ENCODE results near the gene ADGRB3. TPM values are rescaled to one million over a fixed set of nuclear protein-coding genes. Genes with fewer than 3 reads are reported as not detected.

The ADGRB3 gene
- total and polyA plus RNA-seq, 2 donors from 2014 or later = 0.26 to 2.2 TPM

DNA sequence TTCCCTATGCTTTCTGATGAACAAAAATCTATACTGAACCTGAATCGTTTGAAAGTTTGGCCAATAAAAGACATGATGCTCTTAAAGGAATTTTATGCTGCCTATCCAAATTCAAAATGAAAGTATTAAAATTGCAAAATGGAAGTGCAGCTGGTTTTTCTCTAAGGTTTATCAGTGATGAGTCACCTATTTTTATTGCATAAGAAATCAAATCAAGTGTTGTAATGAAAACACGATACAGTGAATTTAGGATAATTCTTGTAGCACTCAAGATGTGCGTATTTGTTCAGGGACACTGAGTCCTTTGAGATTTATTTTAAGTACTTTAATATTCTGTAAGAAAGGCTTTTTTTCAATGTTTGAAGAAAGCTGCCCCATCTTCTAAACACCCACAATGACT, 409.5 kb downstream of the ADGRB3 start:
- no peaks in the 10 kb centered on the region for H3K36me3 ChIP-seq (ENCODE audit: control insufficient read depth in 2 of 3, insufficient read depth in 3 of 3, low read length in 3 of 3)
- DNase-seq = no peak
- intact Hi-C loops (cut with DNase I) = no loop called here
- H3K27me3 ChIP-seq (ENCODE audit: control insufficient read depth, insufficient read depth, low read length) = no peaks in the 10 kb centered on the region
- no peak overlapping the region for H3K4me3 ChIP-seq (ENCODE audit: low read length in 3 of 3)
- H3K9ac ChIP-seq (ENCODE audit: low read length in 3 of 3) = no peak overlapping the region
- no peaks in the 10 kb centered on the region for H3K4me1 ChIP-seq (ENCODE audit: control insufficient read depth in 2 of 3, insufficient read depth in 2 of 3, low read depth in 1 of 3, low read length in 3 of 3)
- H3K9me3 ChIP-seq (ENCODE audit: control insufficient read depth in 2 of 3, insufficient read depth in 1 of 3, low read length in 3 of 3) = no peaks in the 10 kb centered on the region
- TF ChIP-seq, protein P1, sequence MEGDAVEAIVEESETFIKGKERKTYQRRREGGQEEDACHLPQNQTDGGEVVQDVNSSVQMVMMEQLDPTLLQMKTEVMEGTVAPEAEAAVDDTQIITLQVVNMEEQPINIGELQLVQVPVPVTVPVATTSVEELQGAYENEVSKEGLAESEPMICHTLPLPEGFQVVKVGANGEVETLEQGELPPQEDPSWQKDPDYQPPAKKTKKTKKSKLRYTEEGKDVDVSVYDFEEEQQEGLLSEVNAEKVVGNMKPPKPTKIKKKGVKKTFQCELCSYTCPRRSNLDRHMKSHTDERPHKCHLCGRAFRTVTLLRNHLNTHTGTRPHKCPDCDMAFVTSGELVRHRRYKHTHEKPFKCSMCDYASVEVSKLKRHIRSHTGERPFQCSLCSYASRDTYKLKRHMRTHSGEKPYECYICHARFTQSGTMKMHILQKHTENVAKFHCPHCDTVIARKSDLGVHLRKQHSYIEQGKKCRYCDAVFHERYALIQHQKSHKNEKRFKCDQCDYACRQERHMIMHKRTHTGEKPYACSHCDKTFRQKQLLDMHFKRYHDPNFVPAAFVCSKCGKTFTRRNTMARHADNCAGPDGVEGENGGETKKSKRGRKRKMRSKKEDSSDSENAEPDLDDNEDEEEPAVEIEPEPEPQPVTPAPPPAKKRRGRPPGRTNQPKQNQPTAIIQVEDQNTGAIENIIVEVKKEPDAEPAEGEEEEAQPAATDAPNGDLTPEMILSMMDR (IDR thresholded peaks at IDR 0.05; ENCODE audit: borderline replicate concordance, extremely low read depth, insufficient read depth) = no peak
- no peak overlapping the region for H3K27ac ChIP-seq (ENCODE audit: low read depth in 2 of 2, low read length in 2 of 2)
- FAIRE-seq = no peak

DNA sequence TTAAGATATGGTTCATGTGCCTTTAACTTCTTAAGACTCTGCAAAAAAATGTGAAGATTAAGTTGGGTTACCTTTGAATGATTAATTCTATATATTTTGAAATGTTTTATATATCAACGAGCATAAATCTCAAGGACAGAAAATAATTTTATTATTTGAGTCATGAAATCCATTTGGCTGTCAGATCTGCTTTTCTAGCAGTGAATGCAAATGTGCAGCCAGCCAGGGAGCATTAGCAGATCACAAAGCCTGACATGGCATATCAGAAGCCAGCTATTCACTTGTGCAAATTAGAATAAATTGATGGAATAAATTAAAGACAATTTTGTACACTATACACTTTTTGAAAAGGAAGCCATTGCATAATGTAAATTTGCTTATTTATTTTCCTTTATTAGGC, 424.3 kb downstream of the ADGRB3 start:
- Histone ChIP-seq H3K9me3 (ENCODE audit: control insufficient read depth in 2 of 3, insufficient read depth in 1 of 3, low read length in 3 of 3) (no peaks in the 10 kb centered on the region), H3K9ac (ENCODE audit: low read length in 3 of 3) (no peak overlapping the region), H3K4me3 (ENCODE audit: low read length in 3 of 3) (no peak overlapping the region), H3K4me1 (ENCODE audit: control insufficient read depth in 2 of 3, insufficient read depth in 2 of 3, low read depth in 1 of 3, low read length in 3 of 3) (no peaks in the 10 kb centered on the region), H3K36me3 (ENCODE audit: control insufficient read depth in 2 of 3, insufficient read depth in 3 of 3, low read length in 3 of 3) (no peaks in the 10 kb centered on the region), H3K27me3 (ENCODE audit: control insufficient read depth, insufficient read depth, low read length) (no peaks in the 10 kb centered on the region), H3K27ac (ENCODE audit: low read depth in 2 of 2, low read length in 2 of 2) (no peak overlapping the region)
- no peak for DNase-seq
- TF ChIP-seq, protein P1 (IDR thresholded peaks at IDR 0.05; ENCODE audit: borderline replicate concordance, extremely low read depth, insufficient read depth) = no peak
- no peak for FAIRE-seq
- intact Hi-C loops (cut with DNase I) = no loop called here

DNA sequence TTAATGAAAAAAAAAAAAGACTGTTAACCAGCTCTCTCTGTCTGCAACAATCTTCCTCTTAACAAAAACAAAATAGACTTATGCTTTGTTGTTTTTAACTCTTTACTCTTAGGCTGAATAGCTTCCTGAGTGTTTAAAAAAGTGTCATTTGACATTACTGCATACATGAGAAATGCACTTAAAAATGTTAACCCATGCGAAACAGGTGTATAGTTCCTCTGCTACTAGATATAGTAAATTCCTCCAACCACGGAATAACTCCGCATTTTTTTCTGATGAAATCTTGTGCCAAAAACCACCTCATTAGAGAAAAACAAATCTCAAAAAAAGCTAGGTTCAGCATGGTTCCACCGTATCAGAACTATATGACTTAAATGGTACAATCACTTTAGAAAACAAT, 426.0 kb downstream of the ADGRB3 start:
- DNase-seq (peak in 2 of 5 donors; percentile 5 to 21), FAIRE-seq (no peak)
- intact Hi-C loops (cut with DNase I) = no loop called here
- Histone ChIP-seq H3K27me3 (ENCODE audit: control insufficient read depth, insufficient read depth, low read length) (no peaks in the 10 kb centered on the region), H3K27ac (ENCODE audit: low read depth in 2 of 2, low read length in 2 of 2) (no peak overlapping the region), H3K4me1 (ENCODE audit: control insufficient read depth in 2 of 3, insufficient read depth in 2 of 3, low read depth in 1 of 3, low read length in 3 of 3) (no peaks in the 10 kb centered on the region), H3K36me3 (ENCODE audit: control insufficient read depth in 2 of 3, insufficient read depth in 3 of 3, low read length in 3 of 3) (no peaks in the 10 kb centered on the region), H3K9ac (ENCODE audit: low read length in 3 of 3) (no peak overlapping the region), H3K4me3 (ENCODE audit: low read length in 3 of 3) (no peak overlapping the region), H3K9me3 (ENCODE audit: control insufficient read depth in 2 of 3, insufficient read depth in 1 of 3, low read length in 3 of 3) (no peaks in the 10 kb centered on the region)
- TF ChIP-seq, protein P1 (IDR thresholded peaks at IDR 0.05; ENCODE audit: borderline replicate concordance, extremely low read depth, insufficient read depth) = no peak

DNA sequence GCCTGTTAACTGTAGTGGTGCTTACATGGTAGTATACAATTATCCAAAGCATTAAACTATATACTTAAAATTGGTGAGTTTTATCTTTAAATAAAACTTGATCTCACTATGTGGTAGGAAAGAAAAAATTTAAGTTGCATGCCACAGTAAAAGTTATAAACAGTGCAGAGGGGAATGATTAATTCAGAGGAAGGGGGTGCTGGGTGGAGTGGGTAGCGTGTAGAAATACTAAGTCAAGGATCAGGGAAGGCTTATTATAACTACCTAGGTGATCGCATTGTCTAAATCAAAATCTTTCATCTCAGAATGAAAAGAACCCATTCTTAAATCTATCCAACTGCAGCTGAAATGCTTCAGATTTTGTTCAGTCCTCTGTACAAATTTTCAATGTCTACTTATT, 428.3 kb downstream of the ADGRB3 start:
- H3K27ac ChIP-seq (ENCODE audit: low read depth in 2 of 2, low read length in 2 of 2) = no peak overlapping the region
- FAIRE-seq (no peak), DNase-seq (peak in 2 of 5 donors; percentile 7 to 9)
- H3K4me3 ChIP-seq (ENCODE audit: low read length in 3 of 3) = no peak overlapping the region
- TF ChIP-seq, protein P1 (IDR thresholded peaks at IDR 0.05; ENCODE audit: borderline replicate concordance, extremely low read depth, insufficient read depth) = no peak
- H3K4me1 ChIP-seq (ENCODE audit: control insufficient read depth in 2 of 3, insufficient read depth in 2 of 3, low read depth in 1 of 3, low read length in 3 of 3) = no peaks in the 10 kb centered on the region
- no peaks in the 10 kb centered on the region for H3K36me3 ChIP-seq (ENCODE audit: control insufficient read depth in 2 of 3, insufficient read depth in 3 of 3, low read length in 3 of 3)
- no peak overlapping the region for H3K9ac ChIP-seq (ENCODE audit: low read length in 3 of 3)
- intact Hi-C loops (cut with DNase I) = no loop called here
- H3K9me3 ChIP-seq (ENCODE audit: control insufficient read depth in 2 of 3, insufficient read depth in 1 of 3, low read length in 3 of 3) = no peaks in the 10 kb centered on the region
- no peaks in the 10 kb centered on the region for H3K27me3 ChIP-seq (ENCODE audit: control insufficient read depth, insufficient read depth, low read length)

Data from kidney (tissue), 14 donors.